H1 (cell line): ENCODE data around the gene FGF3. TPM values are rescaled to one million over a fixed set of nuclear protein-coding genes. Genes with fewer than 3 reads are reported as not detected.

ENCODE experiments used
- CTCF ChIA-PET: fragments of 300-600 bp; sonication (Branson Sonifier 250); formaldehyde crosslinking; loops from one replicate; lab custom pipeline; 2021; ENCODE audit not compliant: partially characterized antibody; lab: Charles Lee
- POLR2A ChIA-PET: fragments of 300-600 bp; sonication (Branson Sonifier 250); formaldehyde crosslinking; loops from one replicate; lab custom pipeline; 2021; ENCODE audit warnings: inconsistent platforms; ENCODE audit not compliant: partially characterized antibody; lab: Charles Lee
- DNase-seq, 2 experiments: peaks; one replicate each; pipeline versions ENCODE4 v3.0.0 to v3.0.0-alpha.2; 2010 to 2022; ENCODE audit warnings: low spot score in 2 of 2, low read depth in 1 of 2, mixed read lengths in 1 of 2
- FAIRE-seq: peaks from 2 replicates; lab custom pipeline; 2011; peaks lifted over from hg19 to GRCh38; lab: Jason Lieb, UNC
- H2AFZ ChIP-seq: 2 replicates; pipeline ENCODE4 v1.8.1; 2012; ENCODE audit warnings: low read length, inconsistent platforms
- H2AK5ac ChIP-seq: 2 replicates; pipeline ENCODE4 v1.6.1; 2013; ENCODE audit warnings: low read depth, low read length
- H2BK120ac ChIP-seq: replicated peaks from 2 replicates; pipeline ENCODE3; 2013; ENCODE audit warnings: low read depth, low read length, inconsistent platforms
- H2BK12ac ChIP-seq: 2 replicates; pipeline ENCODE4 v1.6.1; 2013; ENCODE audit warnings: low read depth, low read length
- H2BK15ac ChIP-seq: 2 replicates; pipeline ENCODE4 v1.6.1; 2013; ENCODE audit warnings: low read length
- H2BK20ac ChIP-seq: 2 replicates; pipeline ENCODE4 v1.6.1; 2013; ENCODE audit warnings: low read length
- H2BK5ac ChIP-seq: 2 replicates; pipeline ENCODE4 v1.6.1; 2013; ENCODE audit warnings: low read depth, low read length
- H3K14ac ChIP-seq: 2 replicates; pipeline ENCODE4 v1.6.1; 2013; ENCODE audit warnings: inconsistent platforms; ENCODE audit not compliant: insufficient read length
- H3K18ac ChIP-seq: 2 replicates; pipeline ENCODE4 v1.6.1; 2013; ENCODE audit warnings: low read length; ENCODE audit errors: extremely low read depth
- H3K23ac ChIP-seq: 2 replicates; pipeline ENCODE4 v1.6.1; 2013; ENCODE audit warnings: inconsistent platforms; ENCODE audit not compliant: insufficient read length
- H3K23me2 ChIP-seq: 2 replicates; pipeline ENCODE4 v1.6.1; 2013; ENCODE audit warnings: low read depth, low read length
- H3K27ac ChIP-seq: 2 replicates; pipeline ENCODE4 v1.6.1; 2011; ENCODE audit warnings: low read depth, low read length, inconsistent platforms
- H3K27me3 ChIP-seq, 4 experiments: replicated peaks in 1 of 4; 1 replicate in 1 of 4; 2 replicates in 3 of 4; pipeline versions ENCODE4 v1.6.1 to v1.8.1; 2011 to 2013; ENCODE audit warnings: low read length in 3 of 4, mild to moderate bottlenecking in 3 of 4, inconsistent platforms in 2 of 4, mixed read lengths in 2 of 4, moderate library complexity in 1 of 4; ENCODE audit not compliant: control insufficient read depth in 3 of 4, insufficient read depth in 3 of 4; ENCODE audit errors: extremely low read depth in 1 of 4
- H3K36me3 ChIP-seq, 4 experiments: 2 replicates each; pipeline versions ENCODE4 v1.6.1 to v1.8.1; 2011 to 2013; ENCODE audit warnings: mild to moderate bottlenecking in 4 of 4, low read length in 3 of 4, moderate library complexity in 2 of 4, control low read depth in 1 of 4, inconsistent platforms in 1 of 4; ENCODE audit not compliant: insufficient read depth in 4 of 4, control insufficient read depth in 2 of 4
- H3K4ac ChIP-seq: replicated peaks from 2 replicates; pipeline ENCODE3; 2013; ENCODE audit warnings: low read length, low read depth, mixed read lengths, inconsistent platforms; ENCODE audit not compliant: insufficient read length
- H3K4me1 ChIP-seq, 4 experiments: replicated peaks in 1 of 4; 1 replicate in 1 of 4; 2 replicates in 3 of 4; pipeline versions ENCODE4 v1.6.1 to v1.8.1; 2011 to 2013; ENCODE audit warnings: low read length in 3 of 4, inconsistent platforms in 2 of 4, mixed read lengths in 1 of 4; ENCODE audit not compliant: insufficient read depth in 4 of 4, control insufficient read depth in 3 of 4
- H3K4me2 ChIP-seq, 2 experiments: 2 replicates each; pipeline versions ENCODE4 v1.6.1 to v1.8.1; 2011 to 2013; ENCODE audit warnings: low read depth in 2 of 2, low read length in 2 of 2, control low read depth in 1 of 2, inconsistent platforms in 1 of 2, mild to moderate bottlenecking in 1 of 2; ENCODE audit not compliant: insufficient read depth in 1 of 2
- H3K4me3 ChIP-seq, 4 experiments: fragments of 200-600, 300-600 bp in 1 of 4; sonication (generic), shearing (Covaris generic), sonication (Bioruptor Twin) in 1 of 4; 2 replicates each; pipeline versions ENCODE4 v1.5.1 to v1.8.1; 2011 to 2016; ENCODE audit warnings: low read length in 4 of 4, low read depth in 3 of 4, control low read depth in 2 of 4, inconsistent platforms in 2 of 4, mild to moderate bottlenecking in 2 of 4, mixed read lengths in 1 of 4, moderate library complexity in 1 of 4; ENCODE audit not compliant: insufficient read depth in 2 of 4; ENCODE audit errors: extremely low read depth in 1 of 4
- H3K56ac ChIP-seq: replicated peaks from 2 replicates; pipeline ENCODE3; 2013; ENCODE audit warnings: low read depth, mild to moderate bottlenecking, mixed read lengths, low read length, inconsistent platforms; ENCODE audit not compliant: insufficient read length
- H3K79me1 ChIP-seq: 2 replicates; pipeline ENCODE4 v1.6.1; 2013; ENCODE audit warnings: low read depth, low read length, control low read depth
- H3K79me2 ChIP-seq, 2 experiments: 2 replicates each; pipeline versions ENCODE4 v1.6.1 to v1.8.1; 2012 to 2013; ENCODE audit warnings: low read length in 2 of 2, mild to moderate bottlenecking in 2 of 2, inconsistent platforms in 1 of 2; ENCODE audit not compliant: insufficient read depth in 2 of 2, control insufficient read depth in 1 of 2
- H3K9ac ChIP-seq, 4 experiments: replicated peaks in 1 of 4; 1 replicate in 1 of 4; 2 replicates in 3 of 4; pipeline versions ENCODE4 v1.6.1 to v1.8.1; 2011 to 2013; ENCODE audit warnings: low read depth in 3 of 4, low read length in 3 of 4, control low read depth in 2 of 4, mild to moderate bottlenecking in 2 of 4, moderate library complexity in 2 of 4, inconsistent platforms in 1 of 4; ENCODE audit errors: extremely low read depth in 1 of 4
- H3K9me3 ChIP-seq, 2 experiments: 2 replicates each; pipeline versions ENCODE4 v1.6.1 to v1.8.1; 2012 to 2013; ENCODE audit warnings: mild to moderate bottlenecking in 2 of 2, moderate library complexity in 2 of 2, control low read depth in 1 of 2, inconsistent platforms in 1 of 2, low read depth in 1 of 2, low read length in 1 of 2, mixed read lengths in 1 of 2; ENCODE audit not compliant: insufficient read depth in 2 of 2
- H4K20me1 ChIP-seq, 2 experiments: replicated peaks in 1 of 2; 2 replicates each; pipeline versions ENCODE3 to v1.8.1; 2011 to 2013; ENCODE audit warnings: inconsistent platforms in 2 of 2, low read length in 2 of 2, mild to moderate bottlenecking in 1 of 2; ENCODE audit not compliant: insufficient read depth in 2 of 2, control insufficient read depth in 1 of 2
- H4K5ac ChIP-seq: 2 replicates; pipeline ENCODE4 v1.6.1; 2013; ENCODE audit warnings: low read length, low read depth, mixed read lengths, inconsistent platforms; ENCODE audit not compliant: insufficient read length
- H4K8ac ChIP-seq: 2 replicates; pipeline ENCODE4 v1.8.0; 2013; ENCODE audit warnings: mild to moderate bottlenecking, moderate library complexity, low read length, inconsistent platforms; ENCODE audit not compliant: insufficient read depth; ENCODE audit errors: extremely low read depth
- H4K91ac ChIP-seq: replicated peaks from 2 replicates; pipeline ENCODE3; 2013; ENCODE audit warnings: low read length, mixed read lengths, inconsistent platforms; ENCODE audit not compliant: insufficient read length
- FOSL1 ChIP-seq: IDR thresholded peaks from 2 replicates; pipeline ENCODE4 v1.6.1; 2011; ENCODE audit warnings: mild to moderate bottlenecking, low read depth, low read length, moderate library complexity; ENCODE audit not compliant: insufficient read depth
- HDAC6 ChIP-seq: IDR thresholded peaks from one replicate; pipeline ENCODE4 v1.7.1; 2012; ENCODE audit warnings: low read depth, mild to moderate bottlenecking, inconsistent platforms, low read length, moderate library complexity
- JUND ChIP-seq: IDR thresholded peaks from 2 replicates; pipeline ENCODE4 v1.6.1; 2011; ENCODE audit warnings: mild to moderate bottlenecking, improper control_type of control experiment, low read length
- PHF8 ChIP-seq: fragments of 200-600 bp; sonication (generic); conservative IDR thresholded peaks from 2 replicates; pipeline ENCODE4 v1.7.1; 2012; ENCODE audit warnings: low read depth, mild to moderate bottlenecking, inconsistent platforms, low read length, moderate library complexity
- RAD21 ChIP-seq, 2 experiments: IDR thresholded peaks in 1 of 2; conservative IDR thresholded peaks in 1 of 2; 2 replicates each; pipeline ENCODE4 v1.6.1; 2011; ENCODE audit warnings: low read depth in 2 of 2, low read length in 2 of 2, improper control_type of control experiment in 1 of 2, inconsistent platforms in 1 of 2, mild to moderate bottlenecking in 1 of 2, moderate library complexity in 1 of 2
- RBBP5 ChIP-seq: IDR thresholded peaks from 2 replicates; pipeline ENCODE4 v1.7.1; 2012; ENCODE audit warnings: low read depth, mild to moderate bottlenecking, inconsistent platforms, low read length, moderate library complexity, borderline replicate concordance
- SIRT6 ChIP-seq: IDR thresholded peaks from one replicate; pipeline ENCODE4 v1.7.1; 2012; ENCODE audit warnings: low read length, inconsistent platforms
- SP4 ChIP-seq: IDR thresholded peaks from 2 replicates; pipeline ENCODE4 v1.6.1; 2012; ENCODE audit warnings: low read length, inconsistent platforms
- WGBS, 2 experiments: shearing (Covaris generic) in 1 of 2; methylation state at CpG; one replicate each; pipeline versions ENCODE4 v1.1.6 to v1.1.7; 2013 to 2015; ENCODE audit warnings: low lambda C conversion rate in 2 of 2, mixed read lengths in 2 of 2, inconsistent platforms in 1 of 2, low coverage in 1 of 2, missing lambda C conversion rate in 1 of 2; ENCODE audit not compliant: insufficient replicate concordance in 2 of 2, insufficient coverage in 1 of 2, insufficient read length in 1 of 2; ENCODE audit errors: extremely low coverage in 1 of 2, missing lambda C conversion rate in 1 of 2; 5-methylcytosine and 5-hydroxymethylcytosine counted together
- polyA plus RNA-seq, 7 experiments: library from polyadenylated mRNA; depleted of rRNA in 3 of 7; stranded (reverse) in 5 of 7; unstranded in 2 of 7; fragments of >200 nt in 5 of 7; fragments of 200-250 nt in 2 of 7; gene quantifications; 1 replicate in 5 of 7; 2 replicates in 1 of 7; 4 replicates in 1 of 7; pipeline versions ENCODE4 v1.2.1 to v1.2.3, GENCODE V29; 2011 to 2013; ENCODE audit warnings: missing spikeins in 2 of 7, mixed read lengths in 2 of 7
- total RNA-seq: library from RNA; stranded (reverse); fragmentation: NEBNext Ultra II Directional; extraction: Animal tissue kit (Norgen Biotek cat#: 25700); gene quantifications from 2 replicates; pipeline ENCODE4 v1.2.1, GENCODE V29; 2021
- TF ChIP-seq, protein P1 (sequence below): IDR thresholded peaks from 2 replicates; pipeline ENCODE4 v1.6.1; 2012; ENCODE audit warnings: low read length, inconsistent platforms

FGF3 gene
- total and polyA plus RNA-seq, 2 of the 8 experiments (the other 6 are each of a cell fraction or from before 2014, with no cell fraction given): not detected

GRCh38 chr11:69812946-69813345 lies 6.3 kb downstream of the FGF3 start:
- H3K56ac ChIP-seq: no peak overlapping the region
- H2AFZ ChIP-seq: no peak overlapping the region
- H2BK120ac ChIP-seq: no peak overlapping the region
- H3K79me1 ChIP-seq: no peaks in the 10 kb centered on the region; the same call in 1 of the 2 replicates
- no peak overlapping the region for H3K14ac ChIP-seq
- WGBS, 2 experiments: 81% methylated on average over 8 of the region's 10 CpGs; no CpG with 5 or more reads in 1 of the 2 experiments
- H3K18ac ChIP-seq: no peak overlapping the region
- H4K20me1 ChIP-seq: peaks cover 0 to 4% of the 10 kb centered on the region in 2 experiments
- H2BK15ac ChIP-seq: no peak overlapping the region
- no peak overlapping the region for H3K4ac ChIP-seq
- no peak overlapping the region; the same call in 1 of the 2 replicates for H4K8ac ChIP-seq
- peaks cover 25% of the 10 kb centered on the region; the same call in 1 of the 2 replicates for H3K23me2 ChIP-seq
- no peak overlapping the region for H3K4me3 ChIP-seq
- no peaks in the 10 kb centered on the region for H3K79me2 ChIP-seq
- H2BK12ac ChIP-seq: no peak overlapping the region
- H3K27me3 ChIP-seq: peaks cover 27 to 42% (median 37%) of the 10 kb centered on the region in 4 experiments
- H2BK5ac ChIP-seq: no peak overlapping the region
- peaks cover 0 to 22% (median 9%) of the 10 kb centered on the region in 4 experiments; a peak in 6 of 7 replicates for H3K4me1 ChIP-seq
- no peak overlapping the region for H3K9ac ChIP-seq
- TF ChIP-seq FOSL1 (no peak), PHF8 (no peak), SIRT6 (no peak), RBBP5 (no peak), JUND (no peak), RAD21 (IDR thresholded peaks at IDR 0.05 in 1 of 2, conservative IDR thresholded peaks at IDR 0.05 in 1 of 2; ENCODE audit: low read depth in 2 of 2, low read length in 2 of 2) (no peak), HDAC6 (no peak), SP4 (no peak)
- TF ChIP-seq, protein P1, sequence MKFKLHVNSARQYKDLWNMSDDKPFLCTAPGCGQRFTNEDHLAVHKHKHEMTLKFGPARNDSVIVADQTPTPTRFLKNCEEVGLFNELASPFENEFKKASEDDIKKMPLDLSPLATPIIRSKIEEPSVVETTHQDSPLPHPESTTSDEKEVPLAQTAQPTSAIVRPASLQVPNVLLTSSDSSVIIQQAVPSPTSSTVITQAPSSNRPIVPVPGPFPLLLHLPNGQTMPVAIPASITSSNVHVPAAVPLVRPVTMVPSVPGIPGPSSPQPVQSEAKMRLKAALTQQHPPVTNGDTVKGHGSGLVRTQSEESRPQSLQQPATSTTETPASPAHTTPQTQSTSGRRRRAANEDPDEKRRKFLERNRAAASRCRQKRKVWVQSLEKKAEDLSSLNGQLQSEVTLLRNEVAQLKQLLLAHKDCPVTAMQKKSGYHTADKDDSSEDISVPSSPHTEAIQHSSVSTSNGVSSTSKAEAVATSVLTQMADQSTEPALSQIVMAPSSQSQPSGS: no peak
- no peak overlapping the region for H3K27ac ChIP-seq
- no peak overlapping the region for H3K23ac ChIP-seq
- no peaks in the 10 kb centered on the region for H3K9me3 ChIP-seq
- no peak overlapping the region for H3K4me2 ChIP-seq
- H3K36me3 ChIP-seq: peaks cover 0 to 4% (median 0%) of the 10 kb centered on the region in 4 experiments; a peak in 1 of 8 replicates
- no peak overlapping the region for H4K91ac ChIP-seq
- no peak overlapping the region for H4K5ac ChIP-seq
- H2BK20ac ChIP-seq: no peak overlapping the region
- H2AK5ac ChIP-seq: no peak overlapping the region
- ChIA-PET POLR2A (no interaction called here), CTCF (interaction anchor here (1.3 kb wide), 2 partner anchors 79 to 94 kb away, joined by 3 to 4 read pairs; no protein-coding TSS in a partner anchor)
- DNase-seq: no peak
- FAIRE-seq: no peak
